SKM-1 treated with dmso at 0.1 percent for 144 hours (cell line): ENCODE measurements around the gene PPP6R3.

ENCODE experiments used
- DNase-seq: peaks from one replicate; lab custom pipeline; 2025; ENCODE audit not compliant: unreplicated experiment; lab: John Stamatoyannopoulos, UW

PPP6R3 gene

GRCh38 chr11:68488623-68489022 is 28.1 kb downstream of the PPP6R3 start:
- DNase-seq: no peak

- DNase-seq: no peak
These were observed 34.7 kb downstream of the PPP6R3 start for GRCh38 chr11:68495220-68495729.

GRCh38 chr11:68495872-68496271 is 35.3 kb downstream of the PPP6R3 start:
- no peak for DNase-seq

GRCh38 chr11:68497761-68498160 is 37.2 kb downstream of the PPP6R3 start:
- no peak for DNase-seq

GRCh38 chr11:68498321-68498720 is 37.8 kb downstream of the PPP6R3 start:
- DNase-seq: no peak

- no peak for DNase-seq
These were observed 38.6 kb downstream of the PPP6R3 start for GRCh38 chr11:68498903-68499883.

GRCh38 chr11:68500206-68500605 is 39.7 kb downstream of the PPP6R3 start:
- no peak for DNase-seq

GRCh38 chr11:68501813-68502212 is 41.3 kb downstream of the PPP6R3 start:
- DNase-seq: no peak

GRCh38 chr11:68503251-68503687 is 42.7 kb downstream of the PPP6R3 start:
- DNase-seq: no peak

- DNase-seq: no peak
These were observed 43.2 kb downstream of the PPP6R3 start for GRCh38 chr11:68503792-68504191.

GRCh38 chr11:68504432-68505066 is 44.0 kb downstream of the PPP6R3 start:
- DNase-seq: no peak

GRCh38 chr11:68505596-68505995 is 45.0 kb downstream of the PPP6R3 start:
- DNase-seq: no peak

GRCh38 chr11:68506908-68507307 is 46.4 kb downstream of the PPP6R3 start:
- DNase-seq: no peak

- no peak for DNase-seq
These were observed 47.9 kb downstream of the PPP6R3 start for GRCh38 chr11:68508425-68508824.

- no peak for DNase-seq
These were observed 48.5 kb downstream of the PPP6R3 start for GRCh38 chr11:68509066-68509465.

- no peak for DNase-seq
These were observed 53.5 kb downstream of the PPP6R3 start for GRCh38 chr11:68513930-68514487.

GRCh38 chr11:68517121-68517741 is 56.7 kb downstream of the PPP6R3 start:
- no peak for DNase-seq

- DNase-seq: no peak
These were observed 57.6 kb downstream of the PPP6R3 start for GRCh38 chr11:68518191-68518590.

GRCh38 chr11:68521969-68522652 is 61.6 kb downstream of the PPP6R3 start:
- DNase-seq: no peak

GRCh38 chr11:68523033-68523432 is 62.5 kb downstream of the PPP6R3 start:
- DNase-seq: no peak

GRCh38 chr11:68523743-68524142 is 63.2 kb downstream of the PPP6R3 start:
- no peak for DNase-seq
